Upper lobe of left lung (tissue), 6 donors: ENCODE data around the gene CRLF1. TPM values are rescaled to one million over a fixed set of nuclear protein-coding genes. Genes with fewer than 3 reads are reported as not detected.

ENCODE experiments used
- ATAC-seq, 2 donors: fragments of 200-7000 bp; cut with Tn5 transposase; one replicate each; pipeline ENCODE4 v1.9.1; 2022; ENCODE audit warnings: mild to moderate bottlenecking in 2 of 2, moderate library complexity in 2 of 2; ENCODE audit not compliant: low FRiP score in 2 of 2
- DNase-seq, 2 donors: peaks; one replicate each; pipeline ENCODE4 v3.0.0-alpha.2; 2019 to 2020
- H3K27ac ChIP-seq, 4 donors: fragments of 200-600 bp; sonication (generic); one replicate each; pipeline ENCODE4 v1.5.1; 2016 to 2019
- H3K27me3 ChIP-seq, 4 donors: fragments of 200-600 bp; sonication (generic); one replicate each; pipeline ENCODE4 v1.5.1; 2017 to 2019
- H3K36me3 ChIP-seq, 4 donors: fragments of 200-600 bp; sonication (generic); one replicate each; pipeline ENCODE4 v1.5.1; 2016 to 2019
- H3K4me1 ChIP-seq, 4 donors: fragments of 200-600 bp; sonication (generic); one replicate each; pipeline ENCODE4 v1.5.1; 2018 to 2019
- H3K4me3 ChIP-seq, 4 donors: fragments of 200-600 bp; sonication (generic); one replicate each; pipeline ENCODE4 v1.5.1; 2017 to 2019; ENCODE audit warnings: mild to moderate bottlenecking in 2 of 4, moderate library complexity in 1 of 4
- H3K9me3 ChIP-seq, 4 donors: fragments of 200-600 bp; sonication (generic); one replicate each; pipeline ENCODE4 v1.5.1; 2018 to 2019
- CTCF ChIP-seq, 6 experiments: fragments of 450-650 bp in 4 of 6; fragments of 200-600 bp in 2 of 6; sonication (generic) in 2 of 6; IDR thresholded peaks; one replicate each; pipeline ENCODE4 v1.5.1; 2016 to 2019; ENCODE audit warnings: antibody characterized with exemption in 6 of 6
- EP300 ChIP-seq, 4 donors: sonication (generic); formaldehyde crosslinking; IDR thresholded peaks; one replicate each; pipeline ENCODE4 v1.5.1; 2017; ENCODE audit warnings: antibody characterized with exemption in 4 of 4, control low read depth in 2 of 4
- POLR2A ChIP-seq, 4 donors: fragments of 450-650 bp; IDR thresholded peaks; one replicate each; pipeline ENCODE4 v1.5.1; 2016 to 2017; ENCODE audit warnings: antibody characterized with exemption in 4 of 4, mild to moderate bottlenecking in 2 of 4
- POLR2AphosphoS5 ChIP-seq, 2 donors: sonication (generic); formaldehyde crosslinking; IDR thresholded peaks; one replicate each; pipeline ENCODE4 v1.5.1; 2017; ENCODE audit warnings: antibody characterized with exemption in 2 of 2
- WGBS, 2 donors: methylation state at CpG; one replicate each; pipeline ENCODE4 v1.1.5; 2017 to 2018; 5-methylcytosine and 5-hydroxymethylcytosine counted together
- total RNA-seq, 6 donors: library from RNA; depleted of rRNA in 4 of 6; stranded (reverse); fragments of >200 nt in 4 of 6; gene quantifications; one replicate each; pipeline versions ENCODE4 v1.1.0 to v1.2.1, GENCODE V29; 2016 to 2021
- donor health status: DM: no; HTN: no; CAD: no; lungs with moderate emphysema.
- donor health status: DM: no; HTN: yes; CAD: no; lungs with severe emphysema.

CRLF1 gene
- 10 to 100 TPM; 15.0 to 54.8 (median 20.0) TPM for total RNA-seq

- no peak for ATAC-seq
- H3K36me3 ChIP-seq = no peaks in the 10 kb centered on the region
- WGBS, 2 donors = 0 to 1% methylated on average over 4 to 10 of the region's 116 CpGs
Observed at GRCh38 chr19:18606281-18607225, at the start of gene CRLF1. Gene CRLF1 (minus strand): TSS chr19:18606799. CDS start chr19:18606656, 143 bp downstream.

GRCh38 chr19:18655173-18655844 is 48.7 kb upstream of the CRLF1 start:
- Histone ChIP-seq H3K27me3 (no peaks in the 10 kb centered on the region), H3K9me3 (no peaks in the 10 kb centered on the region), H3K27ac (no peak overlapping the region), H3K4me1 (peaks cover 5 to 24% (median 13%) of the 10 kb centered on the region in 4 donors), H3K36me3 (no peaks in the 10 kb centered on the region), H3K4me3 (no peak overlapping the region)
- 94 to 97% methylated on average over 5 to 13 of the region's 13 CpGs for WGBS, 2 donors
- TF ChIP-seq CTCF (IDR thresholded peaks at IDR 0.05) (no peak), POLR2AphosphoS5 (IDR thresholded peaks at IDR 0.05) (no peak), POLR2A (IDR thresholded peaks at IDR 0.05) (no peak), EP300 (IDR thresholded peaks at IDR 0.05) (no peak)
- DNase-seq (no peak), ATAC-seq (no peak)

More at GRCh38 chr19:18606281-18607225, at the start of gene CRLF1:
- TF ChIP-seq EP300 (IDR thresholded peaks at IDR 0.05) (no peak), POLR2AphosphoS5 (IDR thresholded peaks at IDR 0.05) (no peak), POLR2A (IDR thresholded peaks at IDR 0.05) (no peak), CTCF (IDR thresholded peaks at IDR 0.05) (no peak)
- Histone ChIP-seq H3K4me1 (peaks cover 33 to 60% (median 40%) of the 10 kb centered on the region in 4 donors), H3K27me3 (peaks cover 0 to 69% (median 45%) of the 10 kb centered on the region in 4 donors), H3K4me3 (peak within 1 kb of the TSS in 3 of 4 donors; percentile 28 to 38 (median 31)), H3K27ac (no peak within 1 kb of the TSS), H3K9me3 (no peaks in the 10 kb centered on the region)
- peak in 1 of 2 donors; percentile 77 for DNase-seq

- Histone ChIP-seq H3K4me1 (peaks cover 10 to 26% (median 15%) of the 10 kb centered on the region in 4 donors), H3K27me3 (no peaks in the 10 kb centered on the region), H3K36me3 (no peaks in the 10 kb centered on the region), H3K27ac (no peak overlapping the region), H3K4me3 (no peak overlapping the region), H3K9me3 (no peaks in the 10 kb centered on the region)
- ATAC-seq = no peak
- WGBS, 2 donors = 97% methylated on average over 7 of the region's 7 CpGs
- no peak for DNase-seq
- no peak for TF ChIP-seq CTCF (IDR thresholded peaks at IDR 0.05)
- TF ChIP-seq POLR2A (IDR thresholded peaks at IDR 0.05) = no peak
- TF ChIP-seq POLR2AphosphoS5 (IDR thresholded peaks at IDR 0.05) = no peak
- TF ChIP-seq EP300 (IDR thresholded peaks at IDR 0.05) = no peak
Observed at GRCh38 chr19:18654469-18654868, 47.9 kb upstream of the CRLF1 start.

- H3K4me3 ChIP-seq = no peak overlapping the region
- H3K27me3 ChIP-seq = no peaks in the 10 kb centered on the region
- WGBS, 2 donors = 67 to 93% methylated on average over 1 of the region's 1 CpG
- no peak for DNase-seq
- peaks cover 16 to 26% (median 20%) of the 10 kb centered on the region in 4 donors for H3K4me1 ChIP-seq
- no peaks in the 10 kb centered on the region for H3K36me3 ChIP-seq
- TF ChIP-seq EP300 (IDR thresholded peaks at IDR 0.05) (no peak), POLR2A (IDR thresholded peaks at IDR 0.05) (no peak), CTCF (IDR thresholded peaks at IDR 0.05) (no peak), POLR2AphosphoS5 (IDR thresholded peaks at IDR 0.05) (no peak)
- H3K9me3 ChIP-seq = no peaks in the 10 kb centered on the region
- ATAC-seq = no peak
- H3K27ac ChIP-seq = no peak overlapping the region
Observed at GRCh38 chr19:18653853-18654252, 47.3 kb upstream of the CRLF1 start.
